ENCODE data around the gene DUSP22. TPM values are rescaled to one million over a fixed set of nuclear protein-coding genes. Genes with fewer than 3 reads are reported as not detected.

Gene DUSP22
- total RNA-seq, 1 donor = 43.4 TPM

GRCh38 chr6:390914-391558 lies 98.7 kb downstream of the DUSP22 start:
- peak in 2 of 3 donors; percentile 18 to 25 for DNase-seq (ENCODE audit: low read depth in 2 of 3, low spot score in 2 of 3)

GRCh38 chr6:391559-392440 lies 99.5 kb downstream of the DUSP22 start, which contains the start of gene IRF4:
Gene IRF4 (plus strand): TSS chr6:391752. CDS start chr6:393153, 1,401 bp downstream.
- peak in 2 of 3 donors; percentile 29 to 47 for DNase-seq (ENCODE audit: low read depth in 2 of 3, low spot score in 2 of 3)

- peak in 2 of 3 donors; percentile 24 to 37 for DNase-seq (ENCODE audit: low read depth in 2 of 3, low spot score in 2 of 3)
Measured at GRCh38 chr6:392441-393390, 100.4 kb downstream of the DUSP22 start.

GRCh38 chr6:393391-394221 lies 101.3 kb downstream of the DUSP22 start:
- no peak for DNase-seq (ENCODE audit: low read depth in 2 of 3, low spot score in 2 of 3)

- no peak for DNase-seq (ENCODE audit: low read depth in 2 of 3, low spot score in 2 of 3)
Measured at GRCh38 chr6:394641-395289, 102.5 kb downstream of the DUSP22 start.

- DNase-seq (ENCODE audit: low read depth in 2 of 3, low spot score in 2 of 3) = no peak
Measured at GRCh38 chr6:395432-396125, 103.3 kb downstream of the DUSP22 start.

GRCh38 chr6:396126-396520 lies 103.8 kb downstream of the DUSP22 start:
- no peak for DNase-seq (ENCODE audit: low read depth in 2 of 3, low spot score in 2 of 3)

GRCh38 chr6:397056-397455 lies 104.8 kb downstream of the DUSP22 start:
- DNase-seq (ENCODE audit: low read depth in 2 of 3, low spot score in 2 of 3) = no peak

GRCh38 chr6:397604-398003 lies 105.3 kb downstream of the DUSP22 start:
- no peak for DNase-seq (ENCODE audit: low read depth in 2 of 3, low spot score in 2 of 3)

GRCh38 chr6:398065-398464 lies 105.8 kb downstream of the DUSP22 start:
- no peak for DNase-seq (ENCODE audit: low read depth in 2 of 3, low spot score in 2 of 3)

- no peak for DNase-seq (ENCODE audit: low read depth in 2 of 3, low spot score in 2 of 3)
Measured at GRCh38 chr6:398558-399078, 106.3 kb downstream of the DUSP22 start.

- DNase-seq (ENCODE audit: low read depth in 2 of 3, low spot score in 2 of 3) = no peak
Measured at GRCh38 chr6:399785-400534, 107.7 kb downstream of the DUSP22 start.

- no peak for DNase-seq (ENCODE audit: low read depth in 2 of 3, low spot score in 2 of 3)
Measured at GRCh38 chr6:400815-401214, 108.5 kb downstream of the DUSP22 start.

Other genes with a start within 250 kb of the DUSP22 start
- gene IRF4, start 99.3 kb downstream of the DUSP22 start, total RNA-seq = 0.81 TPM

Measured in hematopoietic multipotent progenitor cell (in vitro differentiated cells).